ENCODE measurements around the gene GRHL1. TPM values are rescaled to one million over a fixed set of nuclear protein-coding genes. Genes with fewer than 3 reads are reported as not detected.
"Not testable (repeated sequence)": the region's sequence is repeated elsewhere in the genome, so short reads cannot be mapped to it uniquely, and the experiment has no call there.

The GRHL1 gene
- total RNA-seq, 1 experiment from 2014 or later, result 10.3 TPM

GRCh38 chr2:9918275-9918674 is 33.2 kb upstream of the GRHL1 start:
- H3K9me3 ChIP-seq (ENCODE audit: low read length), result no peaks in the 10 kb centered on the region
- ATAC-seq (no peak), DNase-seq (no peak)
- TF ChIP-seq EZH2 (IDR thresholded peaks at IDR 0.05; ENCODE audit: low read length, unreplicated experiment) (no peak), EZH2phosphoT487 (IDR thresholded peaks at IDR 0.05; ENCODE audit: borderline replicate concordance, low read length) (no peak)
- TF ChIP-seq, protein P1, sequence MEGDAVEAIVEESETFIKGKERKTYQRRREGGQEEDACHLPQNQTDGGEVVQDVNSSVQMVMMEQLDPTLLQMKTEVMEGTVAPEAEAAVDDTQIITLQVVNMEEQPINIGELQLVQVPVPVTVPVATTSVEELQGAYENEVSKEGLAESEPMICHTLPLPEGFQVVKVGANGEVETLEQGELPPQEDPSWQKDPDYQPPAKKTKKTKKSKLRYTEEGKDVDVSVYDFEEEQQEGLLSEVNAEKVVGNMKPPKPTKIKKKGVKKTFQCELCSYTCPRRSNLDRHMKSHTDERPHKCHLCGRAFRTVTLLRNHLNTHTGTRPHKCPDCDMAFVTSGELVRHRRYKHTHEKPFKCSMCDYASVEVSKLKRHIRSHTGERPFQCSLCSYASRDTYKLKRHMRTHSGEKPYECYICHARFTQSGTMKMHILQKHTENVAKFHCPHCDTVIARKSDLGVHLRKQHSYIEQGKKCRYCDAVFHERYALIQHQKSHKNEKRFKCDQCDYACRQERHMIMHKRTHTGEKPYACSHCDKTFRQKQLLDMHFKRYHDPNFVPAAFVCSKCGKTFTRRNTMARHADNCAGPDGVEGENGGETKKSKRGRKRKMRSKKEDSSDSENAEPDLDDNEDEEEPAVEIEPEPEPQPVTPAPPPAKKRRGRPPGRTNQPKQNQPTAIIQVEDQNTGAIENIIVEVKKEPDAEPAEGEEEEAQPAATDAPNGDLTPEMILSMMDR (conservative IDR thresholded peaks at IDR 0.05; ENCODE audit: low read depth, low read length), result no peak
- H3K4me2 ChIP-seq (ENCODE audit: low read length), result no peak overlapping the region
- H3K27ac ChIP-seq (ENCODE audit: low read length), result no peak overlapping the region
- H3K27me3 ChIP-seq (ENCODE audit: low read length), result no peaks in the 10 kb centered on the region
- H4K20me1 ChIP-seq (ENCODE audit: low read length), result no peaks in the 10 kb centered on the region
- no TSS peak for BruUV-seq (replicated peaks)
- ChIA-PET POLR2A (ENCODE audit: unreplicated experiment) (no interaction called here), CTCF (no interaction called here)
- H3K9me2 ChIP-seq (replicated peaks; ENCODE audit: low read length), result no peaks in the 10 kb centered on the region
- H3K36me3 ChIP-seq (ENCODE audit: low read depth, low read length), result peaks cover 25% of the 10 kb centered on the region
- peaks cover 11% of the 10 kb centered on the region for H3K4me1 ChIP-seq (ENCODE audit: insufficient read depth, low read length)
- no peak overlapping the region for H2AFZ ChIP-seq (ENCODE audit: low read length)
- H3K9ac ChIP-seq (ENCODE audit: low read length), result no peak overlapping the region
- no peaks in the 10 kb centered on the region for H3K79me2 ChIP-seq (ENCODE audit: low read length)
- no peaks in the 10 kb centered on the region for H3F3A ChIP-seq (ENCODE audit: low read length, unreplicated experiment)
- no peak overlapping the region for H3K4me3 ChIP-seq (ENCODE audit: low read length)
- intact Hi-C loops (cut with micrococcal nuclease), result no loop called here

DNA sequence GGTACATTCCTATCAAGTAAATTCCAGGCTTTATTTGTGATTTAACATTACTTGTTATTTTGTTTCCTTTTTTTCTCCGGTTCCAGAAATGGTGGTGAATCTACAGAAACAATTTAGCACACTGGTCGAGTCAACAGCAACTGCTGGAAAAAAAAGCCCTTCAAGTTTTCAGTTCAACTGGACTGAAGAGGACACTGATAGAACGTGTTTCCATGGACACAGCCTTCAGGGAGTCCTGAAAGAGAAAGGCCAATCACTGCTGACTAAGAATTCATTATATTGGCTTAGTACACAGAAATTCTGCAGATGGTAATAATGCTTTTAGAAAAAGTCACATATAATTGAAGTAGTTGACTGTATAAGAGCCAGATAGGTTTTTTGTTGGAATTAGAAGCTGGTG is 32.0 kb upstream of the GRHL1 start:
- Histone ChIP-seq H2AFZ (ENCODE audit: low read length) (no peak overlapping the region), H3K79me2 (ENCODE audit: low read length) (no peaks in the 10 kb centered on the region), H4K20me1 (ENCODE audit: low read length) (no peaks in the 10 kb centered on the region), H3K9ac (ENCODE audit: low read length) (no peak overlapping the region), H3K9me3 (ENCODE audit: low read length) (no peaks in the 10 kb centered on the region), H3F3A (ENCODE audit: low read length, unreplicated experiment) (no peaks in the 10 kb centered on the region), H3K4me3 (ENCODE audit: low read length) (no peak overlapping the region), H3K4me2 (ENCODE audit: low read length) (no peak overlapping the region), H3K27ac (ENCODE audit: low read length) (no peak overlapping the region), H3K4me1 (ENCODE audit: insufficient read depth, low read length) (peaks cover 6% of the 10 kb centered on the region), H3K36me3 (ENCODE audit: low read depth, low read length) (peaks cover 22% of the 10 kb centered on the region), H3K27me3 (ENCODE audit: low read length) (no peaks in the 10 kb centered on the region), H3K9me2 (replicated peaks; ENCODE audit: low read length) (no peaks in the 10 kb centered on the region)
- no peak for TF ChIP-seq EZH2phosphoT487 (IDR thresholded peaks at IDR 0.05; ENCODE audit: borderline replicate concordance, low read length)
- TF ChIP-seq, protein P1 (conservative IDR thresholded peaks at IDR 0.05; ENCODE audit: low read depth, low read length), result no peak
- TF ChIP-seq EZH2 (IDR thresholded peaks at IDR 0.05; ENCODE audit: low read length, unreplicated experiment), result no peak
- BruUV-seq (replicated peaks), result no TSS peak
- POLR2A ChIA-PET (ENCODE audit: unreplicated experiment), result no interaction called here
- CTCF ChIA-PET, result no interaction called here
- ATAC-seq, result no peak
- intact Hi-C loops (cut with micrococcal nuclease), result no loop called here
- no peak for DNase-seq

DNA sequence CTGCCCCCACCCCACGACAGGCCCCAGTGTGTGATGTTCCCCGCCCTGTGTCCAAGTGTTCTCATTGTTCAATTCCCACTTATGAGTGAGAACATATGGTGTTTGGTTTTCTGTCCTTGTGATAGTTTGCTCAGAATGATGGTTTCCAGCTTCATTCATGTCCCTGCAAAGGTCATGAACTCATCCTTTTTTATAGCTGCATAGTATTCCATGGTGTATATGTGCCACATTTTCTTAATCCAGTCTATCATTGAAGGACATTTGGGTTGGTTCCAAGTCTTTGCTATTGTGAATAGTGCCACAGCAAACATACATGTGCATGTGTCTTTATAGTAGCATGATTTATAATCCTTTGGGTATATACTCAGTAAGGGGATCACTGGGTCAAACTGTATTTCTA is 24.5 kb upstream of the GRHL1 start:
- H3K9me3 ChIP-seq (ENCODE audit: low read length); H3K27me3 ChIP-seq (ENCODE audit: low read length); H3K36me3 ChIP-seq (ENCODE audit: low read depth, low read length); H3K4me3 ChIP-seq (ENCODE audit: low read length); H3K79me2 ChIP-seq (ENCODE audit: low read length); intact Hi-C loops (cut with micrococcal nuclease); POLR2A ChIA-PET (ENCODE audit: unreplicated experiment); H3K4me2 ChIP-seq (ENCODE audit: low read length); H3K4me1 ChIP-seq (ENCODE audit: insufficient read depth, low read length); DNase-seq; H4K20me1 ChIP-seq (ENCODE audit: low read length); H2AFZ ChIP-seq (ENCODE audit: low read length); BruUV-seq (replicated peaks); ATAC-seq; CTCF ChIA-PET; H3F3A ChIP-seq (ENCODE audit: low read length, unreplicated experiment); H3K9me2 ChIP-seq (replicated peaks; ENCODE audit: low read length); H3K27ac ChIP-seq (ENCODE audit: low read length); H3K9ac ChIP-seq (ENCODE audit: low read length): not testable (repeated sequence)

All from PC-3 (cell line).